Suppressor macrophage treated with lipopolysaccharide for 4 hours (primary cell): ENCODE measurements around the gene ZNF8.
"Not testable (repeated sequence)": the region's sequence is repeated elsewhere in the genome, so short reads cannot be mapped to it uniquely, and the experiment has no call there.

Source experiments
- DNase-seq: peaks from one replicate; pipeline ENCODE4 v3.0.0-alpha.2; 2020

The ZNF8 gene

GRCh38 chr19:58278541-58279041 lies at the start of gene ZNF8:
TSS of gene ZNF8 (plus strand) at chr19:58278955. CDS start at chr19:58279082, 127 bp downstream.
- DNase-seq = peak; percentile 99

GRCh38 chr19:58229255-58229639 lies 49.5 kb upstream of the ZNF8 start:
- DNase-seq = no peak

DNA sequence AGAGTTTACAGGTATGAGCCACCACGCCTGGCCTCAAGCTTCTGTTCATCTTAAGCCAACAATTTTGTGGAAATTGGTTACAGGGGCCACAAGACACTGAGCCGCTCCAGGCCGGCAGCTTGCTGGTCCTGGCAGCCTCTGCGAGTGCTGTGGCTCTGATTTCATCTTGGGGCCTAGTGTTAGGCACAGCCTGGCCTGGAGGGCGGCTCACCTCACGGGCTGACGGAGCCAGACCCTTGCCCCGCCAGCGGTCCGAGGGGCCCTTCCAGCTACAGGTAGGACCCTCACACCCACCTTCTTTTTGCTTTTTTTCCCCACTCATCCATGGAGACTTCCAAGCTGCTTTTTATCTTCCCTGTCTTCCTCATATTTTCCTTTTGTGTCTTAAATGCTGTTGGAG lies 41.4 kb upstream of the ZNF8 start:
- DNase-seq = no peak

GRCh38 chr19:58243351-58243750 lies 35.4 kb upstream of the ZNF8 start:
- DNase-seq = no peak

- DNase-seq = no peak
These were observed 29.9 kb upstream of the ZNF8 start for GRCh38 chr19:58248886-58249285.

GRCh38 chr19:58252102-58252685 lies 26.6 kb upstream of the ZNF8 start:
- DNase-seq = no peak

GRCh38 chr19:58258259-58258658 lies 20.5 kb upstream of the ZNF8 start:
- not testable (repeated sequence) for DNase-seq

DNA sequence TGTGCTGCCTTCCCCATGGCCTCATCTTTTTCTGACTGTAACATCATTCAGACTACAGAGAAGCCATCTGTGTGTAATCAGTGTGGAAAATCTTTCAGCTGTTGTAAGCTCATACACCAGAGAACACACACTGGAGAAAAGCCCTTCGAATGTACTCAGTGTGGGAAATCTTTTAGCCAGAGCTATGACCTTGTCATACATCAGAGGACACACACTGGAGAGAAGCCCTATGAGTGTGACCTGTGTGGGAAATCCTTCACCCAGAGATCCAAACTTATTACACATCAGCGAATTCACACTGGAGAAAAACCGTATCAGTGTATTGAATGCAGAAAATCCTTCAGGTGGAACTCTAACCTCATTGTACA lies 17.2 kb upstream of the ZNF8 start:
- DNase-seq = no peak

- no peak for DNase-seq
These were observed 16.5 kb upstream of the ZNF8 start for GRCh38 chr19:58261968-58262921.

DNA sequence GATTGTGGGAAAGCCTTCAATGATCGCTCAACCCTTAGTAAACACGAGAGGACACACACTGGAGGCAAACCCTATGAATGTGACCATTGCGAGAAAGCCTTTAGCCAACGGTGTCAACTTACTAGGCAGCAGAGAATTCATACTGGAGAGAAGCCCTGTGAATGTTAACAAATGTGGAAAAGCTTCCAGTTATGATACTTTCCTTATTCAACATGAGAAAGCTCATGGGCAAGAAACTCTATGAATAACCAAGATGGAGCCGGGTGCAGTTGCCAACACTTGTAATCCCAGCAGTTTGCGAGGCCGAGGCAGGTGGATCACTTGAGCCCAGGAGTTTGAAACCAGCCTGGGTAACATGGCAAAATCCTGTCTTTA lies 15.8 kb upstream of the ZNF8 start:
- DNase-seq = no peak

- no peak for DNase-seq
These were observed 13.7 kb upstream of the ZNF8 start for GRCh38 chr19:58265100-58265499.

- DNase-seq = no peak
These were observed 10.4 kb upstream of the ZNF8 start for GRCh38 chr19:58268344-58268743.

- no peak for DNase-seq
These were observed 4.0 kb upstream of the ZNF8 start for GRCh38 chr19:58274771-58275201.

DNA sequence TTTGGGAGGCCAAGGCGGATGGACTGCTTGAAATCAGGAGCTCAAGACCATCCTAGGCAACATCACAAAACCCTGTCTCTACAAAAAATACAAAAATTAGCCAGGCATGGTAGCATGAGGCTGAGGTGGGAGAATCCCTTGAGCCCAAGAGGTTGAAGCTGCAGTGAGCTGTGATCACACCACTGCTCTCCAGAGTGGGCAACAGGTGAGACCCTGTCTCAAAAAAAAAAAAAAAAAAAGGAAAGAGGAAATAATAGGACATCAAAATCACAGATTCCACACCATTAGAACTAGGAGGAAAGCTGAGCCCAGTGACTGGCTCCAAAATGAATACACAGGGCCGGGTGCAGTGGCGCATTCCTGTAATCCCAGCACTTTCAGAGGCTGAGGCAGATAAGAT lies 3.2 kb upstream of the ZNF8 start:
- DNase-seq = no peak

GRCh38 chr19:58277197-58277596 lies 1.6 kb upstream of the ZNF8 start:
- no peak for DNase-seq

DNA sequence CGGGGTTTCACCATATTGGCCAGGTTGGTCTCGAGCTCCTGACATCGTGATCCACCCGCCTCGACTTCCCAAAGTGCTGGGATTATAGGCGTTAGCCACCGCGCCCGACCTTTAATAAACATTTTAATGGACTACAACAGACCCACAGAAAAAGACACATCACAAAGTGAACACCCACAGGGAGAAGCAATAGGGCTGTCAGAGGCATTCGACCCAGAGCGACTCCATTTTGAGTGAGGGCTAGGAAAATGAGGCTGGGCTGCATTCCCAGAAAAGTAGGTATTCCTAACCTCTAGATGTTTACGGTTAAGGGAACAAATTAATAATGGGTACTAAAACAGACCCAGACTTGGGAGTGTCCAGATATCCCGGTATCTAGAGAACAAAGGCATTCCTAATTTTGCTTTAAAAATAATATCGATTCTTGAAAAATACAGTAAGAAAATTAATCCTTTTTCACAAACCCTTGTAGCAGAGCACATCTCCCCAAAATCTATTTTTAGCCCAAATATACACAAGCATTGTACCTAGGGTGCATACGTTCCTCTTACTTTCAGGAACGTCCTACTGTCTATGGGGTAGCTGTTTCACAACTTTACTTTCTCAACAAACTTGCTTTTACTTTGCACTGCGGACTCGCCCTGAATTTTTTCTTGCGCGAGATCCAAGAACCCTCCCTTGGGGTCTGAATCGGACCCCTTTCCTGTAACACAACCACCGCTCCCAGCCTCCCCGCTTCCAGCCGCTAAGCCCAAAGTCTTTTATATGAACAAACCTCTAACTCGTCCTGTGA lies 811 bp upstream of the ZNF8 start:
- DNase-seq = no peak

DNA sequence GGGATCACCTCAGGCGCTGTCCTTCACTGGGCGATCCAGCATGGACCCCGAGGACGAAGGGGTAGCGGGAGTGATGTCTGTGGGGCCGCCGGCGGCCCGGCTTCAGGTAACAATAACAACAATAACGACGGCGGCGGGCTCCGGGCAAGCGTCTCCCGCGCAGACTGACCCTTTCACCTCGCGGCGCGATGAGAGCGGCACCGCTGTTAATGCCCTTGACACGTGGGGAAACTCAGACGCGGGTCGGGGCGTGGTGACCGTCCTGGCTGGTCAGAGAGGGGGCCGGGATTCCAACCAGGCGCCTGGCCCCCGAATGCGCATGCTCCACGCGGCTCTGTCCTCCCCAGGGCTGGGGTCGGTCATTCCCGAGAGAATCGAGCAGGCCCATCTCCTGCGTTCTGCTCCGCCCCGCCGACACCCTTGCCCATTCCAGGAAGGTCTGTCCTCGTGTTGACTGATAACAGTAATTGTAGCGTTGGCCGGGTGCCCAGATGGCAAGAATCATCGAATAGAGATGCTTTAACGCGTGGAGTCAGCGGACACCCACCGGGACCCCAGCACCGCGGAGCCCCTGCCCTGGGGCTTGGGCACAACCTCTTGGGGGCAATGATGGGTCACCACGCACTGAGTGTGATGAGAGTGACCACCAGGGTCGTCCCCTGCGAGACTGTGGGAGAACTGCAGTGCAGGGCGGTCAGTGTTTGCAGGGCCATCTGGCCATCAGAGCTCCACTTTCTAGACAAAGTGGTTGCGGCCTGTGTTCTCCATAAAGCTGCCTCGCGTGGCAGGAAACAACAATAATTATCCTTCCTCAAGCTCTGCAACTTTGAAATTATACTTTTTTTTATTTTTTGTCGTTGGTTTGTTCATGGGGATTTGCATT lies 528 bp downstream of the ZNF8 start:
- peak; percentile 58 for DNase-seq

GRCh38 chr19:58279925-58280316 lies 1.2 kb downstream of the ZNF8 start:
- DNase-seq = no peak

- DNase-seq = no peak
These were observed 5.4 kb downstream of the ZNF8 start for GRCh38 chr19:58284199-58284598.

DNA sequence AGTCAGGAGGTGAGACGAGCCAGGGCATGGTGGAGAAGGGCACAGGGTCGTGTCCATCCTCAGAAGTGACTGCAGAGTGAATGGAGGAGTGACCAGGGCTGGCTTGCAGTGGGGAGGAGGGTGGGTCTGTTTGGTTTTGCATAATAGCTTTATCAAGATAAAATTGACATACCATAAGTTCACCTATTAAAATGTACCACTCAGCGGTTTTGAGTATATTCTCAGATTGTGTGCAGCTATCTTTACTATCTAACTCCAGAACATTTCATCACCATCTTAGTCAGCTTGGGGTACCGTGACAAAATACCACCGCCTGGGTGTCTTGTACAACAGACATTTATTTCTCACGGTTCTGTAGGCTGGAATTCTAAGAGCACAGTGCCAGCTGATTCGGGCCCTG lies 13.2 kb downstream of the ZNF8 start:
- no peak for DNase-seq

GRCh38 chr19:58294743-58295374 lies 16.1 kb downstream of the ZNF8 start:
- no peak for DNase-seq

DNA sequence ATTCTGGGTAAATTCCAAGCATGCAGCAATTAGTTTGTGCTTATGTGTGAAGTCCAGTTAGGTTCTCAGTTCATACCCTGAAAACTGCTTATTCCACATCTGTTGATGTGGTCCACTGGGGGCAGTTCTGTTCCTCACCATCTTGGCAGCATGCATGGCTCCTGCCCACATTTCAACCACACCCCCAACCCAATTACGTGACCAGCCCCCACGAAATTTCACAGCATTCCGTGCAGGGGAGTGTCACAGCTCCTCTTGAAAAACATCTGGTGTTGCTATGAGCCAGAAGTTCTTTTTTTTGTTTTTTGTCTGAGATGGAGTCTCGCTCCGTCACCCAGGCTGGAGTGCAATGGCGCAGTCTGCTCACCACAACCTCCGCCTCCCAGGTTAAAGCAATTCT lies 17.3 kb downstream of the ZNF8 start:
- DNase-seq = no peak
